ENCODE results near the gene COL4A1.

COL4A1 gene

GRCh38 chr13:110109910-110110309 lies 197.0 kb downstream of the COL4A1 start:
- peak; percentile 94 for DNase-seq (ENCODE audit: low spot score)

GRCh38 chr13:110109140-110109783 lies 197.7 kb downstream of the COL4A1 start:
- no peak for DNase-seq (ENCODE audit: low spot score)

- peak; percentile 95 for DNase-seq (ENCODE audit: low spot score)
Observed at GRCh38 chr13:110108348-110109139, 198.4 kb downstream of the COL4A1 start.

- no peak for DNase-seq (ENCODE audit: low spot score)
Observed at GRCh38 chr13:110107568-110108347, 199.2 kb downstream of the COL4A1 start.

GRCh38 chr13:110106726-110107125 lies 200.2 kb downstream of the COL4A1 start:
- peak; percentile 59 for DNase-seq (ENCODE audit: low spot score)

- no peak for DNase-seq (ENCODE audit: low spot score)
Observed at GRCh38 chr13:110105136-110105535, 201.8 kb downstream of the COL4A1 start.

- DNase-seq (ENCODE audit: low spot score): no peak
Observed at GRCh38 chr13:110103534-110103933, 203.4 kb downstream of the COL4A1 start.

GRCh38 chr13:110103026-110103425 lies 203.9 kb downstream of the COL4A1 start:
- no peak for DNase-seq (ENCODE audit: low spot score)

GRCh38 chr13:110102053-110102452 lies 204.9 kb downstream of the COL4A1 start:
- no peak for DNase-seq (ENCODE audit: low spot score)

GRCh38 chr13:110099922-110100321 lies 207.0 kb downstream of the COL4A1 start:
- no peak for DNase-seq (ENCODE audit: low spot score)
